ENCODE results near the gene ALG1. TPM values are rescaled to one million over a fixed set of nuclear protein-coding genes. Genes with fewer than 3 reads are reported as not detected.
"Not testable (repeated sequence)": the region's sequence is repeated elsewhere in the genome, so short reads cannot be mapped to it uniquely, and the experiment has no call there.

ALG1 gene
- total and polyA plus RNA-seq, 2 experiments from 2014 or later = 20.2 to 36.4 TPM

DNA sequence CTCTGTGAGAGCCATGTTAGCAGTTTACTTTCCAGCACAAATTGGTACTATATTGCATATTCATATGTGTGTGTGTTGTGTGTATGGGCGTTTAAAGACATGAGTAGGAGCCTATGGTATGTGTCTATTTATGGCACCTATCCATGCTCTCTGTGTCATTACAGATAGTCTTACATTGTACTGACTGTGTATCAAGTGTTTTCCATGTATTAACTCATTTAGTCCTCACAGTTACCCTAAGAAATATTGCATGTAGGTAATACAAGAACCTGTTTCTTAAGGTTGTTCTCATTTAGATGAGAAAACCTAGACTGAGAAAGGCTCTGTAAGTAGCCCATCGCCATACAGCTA is 1.6 kb downstream of the ALG1 start (continued):
- no peak for TF ChIP-seq ZNF462 (CRISPR knock-in tag; IDR thresholded peaks at IDR 0.05)
- no peak for TF ChIP-seq EZH2phosphoT487 (IDR thresholded peaks at IDR 0.05; ENCODE audit: unreplicated experiment)

DNA sequence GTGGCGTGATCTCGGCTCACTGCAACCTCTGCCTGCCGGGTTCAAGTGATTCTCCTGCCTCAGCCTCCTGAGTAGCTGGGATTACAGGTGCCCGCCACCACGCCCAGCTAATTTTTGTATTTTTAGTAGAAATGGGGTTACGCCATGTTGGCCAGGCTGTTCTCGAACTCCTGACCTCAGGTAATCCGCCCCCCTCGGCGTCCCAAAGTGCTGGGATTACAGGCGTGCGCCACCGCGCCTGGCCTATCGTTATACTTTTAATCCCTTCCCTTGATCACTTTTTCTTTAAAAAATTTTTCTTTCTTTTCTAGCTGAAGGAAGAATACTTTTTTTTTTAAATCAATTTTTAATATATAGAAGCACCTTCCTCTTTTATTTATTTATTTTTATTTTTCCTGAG is 2.1 kb downstream of the ALG1 start:
- not testable (repeated sequence) for H3K4me3 Mint-ChIP-seq; H3K9me3 Mint-ChIP-seq; H3K36me3 ChIP-seq (ENCODE audit: insufficient read depth); H3K27ac ChIP-seq (ENCODE audit: low read depth); H3K4me2 ChIP-seq; H3K4me1 ChIP-seq (ENCODE audit: insufficient read depth); H2AFZ ChIP-seq; H4K20me1 ChIP-seq (replicated peaks; ENCODE audit: insufficient read depth); H3K9me2 ChIP-seq (ENCODE audit: insufficient read depth); H3K27me3 ChIP-seq (ENCODE audit: insufficient read depth); H3F3A ChIP-seq (replicated peaks; ENCODE audit: low read depth); DNase-seq (ENCODE audit: low spot score); ATAC-seq; H3K27ac Mint-ChIP-seq; H3K4me3 ChIP-seq
- H3K4me1 Mint-ChIP-seq = peaks cover 11% of the 10 kb centered on the region; the same call in 1 of the 3 replicates
- H3K27me3 Mint-ChIP-seq (ENCODE audit: insufficient read depth, low read depth, poor library complexity) = peaks cover 21% of the 10 kb centered on the region
- H3K36me3 Mint-ChIP-seq (ENCODE audit: low read depth) = peaks cover 36% of the 10 kb centered on the region
- H3K79me2 ChIP-seq (replicated peaks; ENCODE audit: insufficient read depth) = peaks cover 35% of the 10 kb centered on the region

DNA sequence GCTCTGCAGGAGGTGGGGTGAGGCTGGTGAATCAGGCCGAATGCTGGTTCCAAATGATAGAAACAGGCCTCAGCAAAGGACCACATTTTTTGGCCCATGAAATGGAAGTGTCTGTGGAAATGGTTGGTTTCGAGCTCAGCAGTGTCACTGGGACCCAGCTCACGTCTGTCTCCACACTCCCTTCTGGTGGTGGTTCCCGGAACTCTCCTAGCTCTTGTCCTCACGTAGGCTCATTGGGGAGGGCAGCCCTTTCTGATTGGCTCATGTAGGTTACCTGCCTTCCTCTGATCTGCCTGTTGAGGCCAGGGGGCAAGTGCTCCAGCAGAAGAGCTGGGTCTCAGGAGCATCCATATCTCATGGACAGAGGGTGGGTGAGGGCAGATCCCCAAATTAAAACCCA is 4.0 kb downstream of the ALG1 start:
- H3K27ac ChIP-seq (ENCODE audit: low read depth) = no peak overlapping the region
- TF ChIP-seq, protein P1, sequence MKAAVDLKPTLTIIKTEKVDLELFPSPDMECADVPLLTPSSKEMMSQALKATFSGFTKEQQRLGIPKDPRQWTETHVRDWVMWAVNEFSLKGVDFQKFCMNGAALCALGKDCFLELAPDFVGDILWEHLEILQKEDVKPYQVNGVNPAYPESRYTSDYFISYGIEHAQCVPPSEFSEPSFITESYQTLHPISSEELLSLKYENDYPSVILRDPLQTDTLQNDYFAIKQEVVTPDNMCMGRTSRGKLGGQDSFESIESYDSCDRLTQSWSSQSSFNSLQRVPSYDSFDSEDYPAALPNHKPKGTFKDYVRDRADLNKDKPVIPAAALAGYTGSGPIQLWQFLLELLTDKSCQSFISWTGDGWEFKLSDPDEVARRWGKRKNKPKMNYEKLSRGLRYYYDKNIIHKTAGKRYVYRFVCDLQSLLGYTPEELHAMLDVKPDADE (IDR thresholded peaks at IDR 0.05) = no peak
- TF ChIP-seq CREB1 (CRISPR knock-in tag; IDR thresholded peaks at IDR 0.05; ENCODE audit: low read depth) (no peak), CTCF (conservative IDR thresholded peaks at IDR 0.05; ENCODE audit: low read depth in 2 of 2) (peak in 1 of 2 experiments; percentile 45; a peak in 3 of 4 replicates), ZNF331 (CRISPR knock-in tag; IDR thresholded peaks at IDR 0.05; ENCODE audit: low read depth) (no peak)
- TF ChIP-seq, protein P2, sequence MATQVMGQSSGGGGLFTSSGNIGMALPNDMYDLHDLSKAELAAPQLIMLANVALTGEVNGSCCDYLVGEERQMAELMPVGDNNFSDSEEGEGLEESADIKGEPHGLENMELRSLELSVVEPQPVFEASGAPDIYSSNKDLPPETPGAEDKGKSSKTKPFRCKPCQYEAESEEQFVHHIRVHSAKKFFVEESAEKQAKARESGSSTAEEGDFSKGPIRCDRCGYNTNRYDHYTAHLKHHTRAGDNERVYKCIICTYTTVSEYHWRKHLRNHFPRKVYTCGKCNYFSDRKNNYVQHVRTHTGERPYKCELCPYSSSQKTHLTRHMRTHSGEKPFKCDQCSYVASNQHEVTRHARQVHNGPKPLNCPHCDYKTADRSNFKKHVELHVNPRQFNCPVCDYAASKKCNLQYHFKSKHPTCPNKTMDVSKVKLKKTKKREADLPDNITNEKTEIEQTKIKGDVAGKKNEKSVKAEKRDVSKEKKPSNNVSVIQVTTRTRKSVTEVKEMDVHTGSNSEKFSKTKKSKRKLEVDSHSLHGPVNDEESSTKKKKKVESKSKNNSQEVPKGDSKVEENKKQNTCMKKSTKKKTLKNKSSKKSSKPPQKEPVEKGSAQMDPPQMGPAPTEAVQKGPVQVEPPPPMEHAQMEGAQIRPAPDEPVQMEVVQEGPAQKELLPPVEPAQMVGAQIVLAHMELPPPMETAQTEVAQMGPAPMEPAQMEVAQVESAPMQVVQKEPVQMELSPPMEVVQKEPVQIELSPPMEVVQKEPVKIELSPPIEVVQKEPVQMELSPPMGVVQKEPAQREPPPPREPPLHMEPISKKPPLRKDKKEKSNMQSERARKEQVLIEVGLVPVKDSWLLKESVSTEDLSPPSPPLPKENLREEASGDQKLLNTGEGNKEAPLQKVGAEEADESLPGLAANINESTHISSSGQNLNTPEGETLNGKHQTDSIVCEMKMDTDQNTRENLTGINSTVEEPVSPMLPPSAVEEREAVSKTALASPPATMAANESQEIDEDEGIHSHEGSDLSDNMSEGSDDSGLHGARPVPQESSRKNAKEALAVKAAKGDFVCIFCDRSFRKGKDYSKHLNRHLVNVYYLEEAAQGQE (IDR thresholded peaks at IDR 0.05; ENCODE audit: unreplicated experiment) = no peak
- DNase-seq (ENCODE audit: low spot score) (peak; percentile 68), ATAC-seq (peak; percentile 54)
- H3F3A ChIP-seq (replicated peaks; ENCODE audit: low read depth) = no peaks in the 10 kb centered on the region; the same call in 1 of the 2 replicates
- H4K20me1 ChIP-seq (replicated peaks; ENCODE audit: insufficient read depth) = no peaks in the 10 kb centered on the region; the same call in 1 of the 2 replicates
- peaks cover 7% of the 10 kb centered on the region for H3K4me1 ChIP-seq (ENCODE audit: insufficient read depth)
- Mint-ChIP-seq H3K36me3 (ENCODE audit: low read depth) (peaks cover 49% of the 10 kb centered on the region), H3K27ac (no peak overlapping the region), H3K9me3 (0 out of 3 replicates have a peak, but pooled peaks cover 3% of the 10 kb centered on the region), H3K4me1 (peaks cover 11% of the 10 kb centered on the region; the same call in 1 of the 3 replicates), H3K27me3 (ENCODE audit: insufficient read depth, low read depth, poor library complexity) (peaks cover 17% of the 10 kb centered on the region), H3K4me3 (no peak overlapping the region)
- no peak overlapping the region for H2AFZ ChIP-seq
- H3K27me3 ChIP-seq (ENCODE audit: insufficient read depth) = no peaks in the 10 kb centered on the region
- H3K4me3 ChIP-seq = no peak overlapping the region
- H3K79me2 ChIP-seq (replicated peaks; ENCODE audit: insufficient read depth) = peaks cover 35% of the 10 kb centered on the region
- no peaks in the 10 kb centered on the region for H3K9me2 ChIP-seq (ENCODE audit: insufficient read depth)
- no peak overlapping the region for H3K4me2 ChIP-seq
- no peaks in the 10 kb centered on the region; the same call in 1 of the 2 replicates for H3K36me3 ChIP-seq (ENCODE audit: insufficient read depth)

Data from GM23338 (cell line).